Fibroblast of lung (primary cell): ENCODE data around the gene BNIP5. TPM values are rescaled to one million over a fixed set of nuclear protein-coding genes. Genes with fewer than 3 reads are reported as not detected.

Experiments used
- DNase-seq, 2 donors: peaks; one replicate each; pipeline versions ENCODE4 v3.0.0 to v3.0.0-alpha.2; 2010; ENCODE audit warnings: low read depth in 2 of 2
- H2AFZ ChIP-seq: 2 replicates; pipeline ENCODE4 v1.5.1; 2012; ENCODE audit warnings: low read length, control low read depth, inconsistent platforms
- H3K27ac ChIP-seq: 2 replicates; pipeline ENCODE4 v1.5.1; 2011; ENCODE audit warnings: low read length, control low read depth; ENCODE audit not compliant: insufficient read depth
- H3K27me3 ChIP-seq: 2 replicates; pipeline ENCODE4 v1.5.1; 2011; ENCODE audit warnings: mild to moderate bottlenecking, low read length; ENCODE audit not compliant: control insufficient read depth, insufficient read depth
- H3K36me3 ChIP-seq: 2 replicates; pipeline ENCODE4 v1.5.1; 2011; ENCODE audit warnings: low read length; ENCODE audit not compliant: control insufficient read depth, insufficient read depth
- H3K4me1 ChIP-seq: 2 replicates; pipeline ENCODE4 v1.5.1; 2011; ENCODE audit warnings: low read length; ENCODE audit not compliant: control insufficient read depth, insufficient read depth; ENCODE audit errors: extremely low read depth
- H3K4me2 ChIP-seq: 2 replicates; pipeline ENCODE4 v1.5.1; 2011; ENCODE audit warnings: low read length, control low read depth; ENCODE audit not compliant: insufficient read depth; ENCODE audit errors: extremely low read depth
- H3K4me3 ChIP-seq, 4 experiments: fragments of 200-600 bp in 1 of 4; sonication (generic) in 1 of 4; replicated peaks in 1 of 4; 2 replicates each; pipeline ENCODE4 v1.5.1; 2011 to 2016; ENCODE audit warnings: low read length in 4 of 4, low read depth in 3 of 4, mild to moderate bottlenecking in 3 of 4, control low read depth in 2 of 4, inconsistent platforms in 1 of 4, mixed read lengths in 1 of 4; ENCODE audit not compliant: insufficient read depth in 1 of 4; ENCODE audit errors: control extremely low read depth in 1 of 4
- H3K79me2 ChIP-seq: 2 replicates; pipeline ENCODE4 v1.5.1; 2012; ENCODE audit warnings: mild to moderate bottlenecking, low read length, inconsistent platforms; ENCODE audit not compliant: control insufficient read depth, insufficient read depth
- H3K9ac ChIP-seq: 2 replicates; pipeline ENCODE4 v1.5.1; 2011; ENCODE audit warnings: mild to moderate bottlenecking, low read length, control low read depth; ENCODE audit not compliant: insufficient read depth
- H3K9me3 ChIP-seq: 2 replicates; pipeline ENCODE4 v1.5.1; 2012; ENCODE audit warnings: low read depth, low read length; ENCODE audit not compliant: control insufficient read depth, insufficient read depth
- H4K20me1 ChIP-seq: 2 replicates; pipeline ENCODE4 v1.5.1; 2011; ENCODE audit warnings: low read length; ENCODE audit not compliant: control insufficient read depth, insufficient read depth; ENCODE audit errors: extremely low read depth
- CTCF ChIP-seq, 2 donors: IDR thresholded peaks in 1 of 2; conservative IDR thresholded peaks in 1 of 2; 1 replicate in 1 of 2; 2 replicates in 1 of 2; pipeline ENCODE4 v1.5.1; 2011 to 2012; ENCODE audit warnings: low read length in 2 of 2, control low read depth in 1 of 2, inconsistent platforms in 1 of 2, low read depth in 1 of 2, mild to moderate bottlenecking in 1 of 2
- EZH2 ChIP-seq: IDR thresholded peaks from 2 replicates; pipeline ENCODE4 v1.5.1; 2012; ENCODE audit warnings: low read length, control low read depth, mild to moderate bottlenecking; ENCODE audit errors: missing control alignments
- polyA plus RNA-seq, 2 donors: library from polyadenylated mRNA; depleted of rRNA in 1 of 2; stranded (reverse) in 1 of 2; unstranded in 1 of 2; fragments of >200 nt; gene quantifications; 2 replicates each; pipeline ENCODE4 v1.2.1, GENCODE V29; 2011 to 2012; ENCODE audit warnings: missing spikeins in 1 of 2
- total RNA-seq: library from RNA; depleted of rRNA; stranded (reverse); fragments of >200 nt; gene quantifications from 2 replicates; pipeline ENCODE4 v1.2.1, GENCODE V29; 2014

The BNIP5 gene
- total and polyA plus RNA-seq, 2 donors (not counting 1 experiment from before 2014, with no cell fraction given) = not detected

DNA sequence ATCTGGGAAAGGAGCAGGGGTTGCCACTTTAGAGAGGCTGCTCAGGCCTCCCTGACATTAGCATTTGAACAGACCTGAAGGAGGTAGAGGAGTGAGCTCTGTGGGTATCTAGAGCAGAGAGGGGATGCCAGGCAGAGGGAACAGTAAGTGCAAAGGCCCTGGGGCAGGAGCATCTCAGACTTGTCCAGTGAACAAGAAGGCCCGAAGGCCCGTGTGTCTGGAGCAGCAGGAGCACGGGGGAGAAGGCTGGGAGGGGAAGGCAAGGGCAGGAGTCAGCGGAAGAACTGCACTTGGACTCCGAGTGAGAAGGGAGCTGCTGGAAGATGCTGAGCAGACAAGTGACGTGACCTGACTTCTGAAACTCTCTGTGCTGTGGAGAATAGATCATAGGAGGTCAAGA is 35.4 kb upstream of the BNIP5 start:
- H3K27me3 ChIP-seq = peaks cover 6% of the 10 kb centered on the region
- DNase-seq = no peak
- H4K20me1 ChIP-seq = no peaks in the 10 kb centered on the region
- no peak overlapping the region for H3K4me3 ChIP-seq
- TF ChIP-seq CTCF (conservative IDR thresholded peaks at IDR 0.05 in 1 of 2, IDR thresholded peaks at IDR 0.05 in 1 of 2; ENCODE audit: low read depth in 1 of 2, low read length in 2 of 2) = no peak
- no peak for TF ChIP-seq EZH2
- no peak overlapping the region for H2AFZ ChIP-seq
- H3K27ac ChIP-seq = no peak overlapping the region
- H3K4me1 ChIP-seq = no peaks in the 10 kb centered on the region
- no peaks in the 10 kb centered on the region for H3K79me2 ChIP-seq
- H3K4me2 ChIP-seq = no peak overlapping the region
- no peaks in the 10 kb centered on the region for H3K9me3 ChIP-seq
- H3K9ac ChIP-seq = no peak overlapping the region
- no peaks in the 10 kb centered on the region for H3K36me3 ChIP-seq

- Histone ChIP-seq H3K9ac (no peak overlapping the region), H3K4me2 (no peak overlapping the region), H3K9me3 (no peaks in the 10 kb centered on the region), H3K27ac (no peak overlapping the region), H4K20me1 (no peaks in the 10 kb centered on the region), H3K79me2 (no peaks in the 10 kb centered on the region), H3K4me3 (no peak overlapping the region), H3K4me1 (no peaks in the 10 kb centered on the region), H2AFZ (no peak overlapping the region), H3K27me3 (peaks cover 6% of the 10 kb centered on the region), H3K36me3 (no peaks in the 10 kb centered on the region)
- TF ChIP-seq EZH2 (no peak), CTCF (conservative IDR thresholded peaks at IDR 0.05 in 1 of 2, IDR thresholded peaks at IDR 0.05 in 1 of 2; ENCODE audit: low read depth in 1 of 2, low read length in 2 of 2) (no peak)
- DNase-seq = no peak
Observed at GRCh38 chr6:36371211-36371610, 34.5 kb upstream of the BNIP5 start.

DNA sequence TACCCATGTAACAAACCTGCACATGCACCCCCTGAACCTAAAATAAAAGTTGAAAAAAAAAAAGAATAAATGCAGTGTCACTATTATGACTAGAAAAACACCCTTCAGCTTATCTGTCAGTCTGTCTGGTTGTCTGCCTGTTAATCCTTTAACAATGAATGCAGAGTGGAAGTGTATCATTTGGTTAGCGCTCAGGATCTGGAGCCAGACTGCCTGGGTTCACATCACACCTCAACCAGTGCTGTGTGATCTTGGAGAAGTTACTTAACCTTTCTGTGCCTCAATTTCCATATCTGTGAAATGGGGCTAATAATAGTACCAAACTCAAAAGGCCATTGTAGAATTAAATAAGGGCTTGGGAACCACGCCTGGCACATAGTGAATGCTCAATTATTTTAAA is 34.0 kb upstream of the BNIP5 start:
- Histone ChIP-seq H3K4me3 (no peak overlapping the region), H3K79me2 (no peaks in the 10 kb centered on the region), H2AFZ (no peak overlapping the region), H3K36me3 (no peaks in the 10 kb centered on the region), H3K27ac (no peak overlapping the region), H3K9me3 (no peaks in the 10 kb centered on the region), H3K4me2 (no peak overlapping the region), H3K9ac (no peak overlapping the region), H4K20me1 (no peaks in the 10 kb centered on the region), H3K4me1 (no peaks in the 10 kb centered on the region), H3K27me3 (peaks cover 5% of the 10 kb centered on the region)
- no peak for DNase-seq
- TF ChIP-seq EZH2 (no peak), CTCF (conservative IDR thresholded peaks at IDR 0.05 in 1 of 2, IDR thresholded peaks at IDR 0.05 in 1 of 2; ENCODE audit: low read depth in 1 of 2, low read length in 2 of 2) (no peak)
